Measurements from ENCODE around the gene TARM1.

Gene TARM1

GRCh38 chr19:54081032-54081431 lies at the start of gene TARM1:
TARM1 (minus strand) TSS chr19:54081365; CDS start chr19:54081340, 25 bp downstream.
- DNase-seq (ENCODE audit: low spot score): no peak

DNA sequence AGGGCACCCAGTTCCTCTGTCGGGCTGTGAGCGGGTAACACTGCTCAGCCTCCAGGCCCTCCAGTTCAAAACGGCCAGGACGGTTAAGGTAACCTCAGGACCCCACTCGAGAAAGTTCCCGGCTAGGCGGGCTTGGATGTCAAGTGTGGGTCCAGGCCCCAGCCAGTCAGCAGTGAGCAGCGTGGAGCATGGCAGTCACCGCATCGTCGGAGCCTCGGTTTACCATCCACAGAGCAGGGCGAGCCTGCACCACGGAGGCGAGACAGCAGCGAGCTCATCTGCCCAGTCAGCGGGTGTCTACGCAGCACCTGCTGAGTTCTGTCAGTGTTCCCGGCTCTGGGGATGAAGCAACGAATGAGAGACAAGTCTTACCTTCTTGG lies 48.4 kb upstream of the TARM1 start:
- no peak for DNase-seq (ENCODE audit: low spot score)

DNA sequence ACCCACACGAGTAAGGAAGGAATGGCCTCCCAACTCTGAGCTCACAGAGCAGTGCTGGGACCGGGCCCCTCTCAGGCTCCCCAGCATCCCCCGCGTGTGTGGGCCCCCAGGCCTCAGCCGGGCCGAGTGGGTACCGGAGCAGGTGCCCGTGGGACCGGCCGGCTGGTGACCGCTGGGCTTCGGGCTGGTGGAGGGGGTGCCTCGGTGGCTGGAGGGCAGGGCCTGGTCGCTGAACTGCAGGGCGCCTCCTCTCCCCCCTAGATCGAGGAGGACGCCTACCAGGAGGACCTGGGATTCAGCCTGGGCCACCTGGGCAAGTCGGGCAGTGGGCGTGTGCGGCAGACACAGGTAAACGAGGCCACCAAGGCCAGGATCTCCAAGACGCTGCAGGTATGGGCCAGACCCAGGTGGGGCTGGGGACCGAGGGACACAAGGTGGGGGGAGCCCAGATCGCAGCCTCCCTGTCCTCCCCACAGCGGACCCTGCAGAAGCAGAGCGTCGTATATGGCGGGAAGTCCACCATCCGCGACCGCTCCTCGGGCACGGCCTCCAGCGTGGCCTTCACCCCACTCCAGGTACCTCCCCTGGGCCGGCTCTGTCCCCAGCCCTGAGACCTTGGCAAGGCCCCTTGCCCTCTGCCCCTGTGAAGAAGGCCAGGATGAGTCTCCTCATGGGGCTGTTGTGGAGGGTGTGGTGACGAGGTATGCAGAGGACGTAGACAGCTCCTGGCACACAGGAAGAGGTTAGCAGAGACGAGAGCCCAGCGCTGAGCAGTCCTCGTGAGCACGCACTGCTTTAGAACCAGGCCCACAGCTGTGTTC lies 47.8 kb upstream of the TARM1 start:
- DNase-seq (ENCODE audit: low spot score): no peak

DNA sequence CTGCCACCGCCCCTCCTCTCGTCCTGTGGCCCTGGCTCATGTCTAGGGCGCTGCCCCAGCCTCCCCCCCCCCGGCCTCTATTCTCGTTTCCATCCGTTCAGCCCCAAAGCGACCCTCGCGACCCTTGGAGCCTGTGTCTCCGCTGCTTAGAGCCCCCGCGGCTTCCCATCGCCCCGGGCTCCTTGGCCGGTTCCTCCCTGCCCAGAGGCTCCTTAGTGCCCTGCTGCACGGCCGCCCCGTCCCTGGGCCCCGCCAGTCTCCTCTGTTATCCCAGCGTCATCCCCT lies 47.2 kb upstream of the TARM1 start:
- DNase-seq (ENCODE audit: low spot score): no peak

- no peak for DNase-seq (ENCODE audit: low spot score)
Measured at GRCh38 chr19:54127688-54128440, 46.7 kb upstream of the TARM1 start.

GRCh38 chr19:54125713-54126112 lies 44.5 kb upstream of the TARM1 start:
- DNase-seq (ENCODE audit: low spot score): no peak

DNA sequence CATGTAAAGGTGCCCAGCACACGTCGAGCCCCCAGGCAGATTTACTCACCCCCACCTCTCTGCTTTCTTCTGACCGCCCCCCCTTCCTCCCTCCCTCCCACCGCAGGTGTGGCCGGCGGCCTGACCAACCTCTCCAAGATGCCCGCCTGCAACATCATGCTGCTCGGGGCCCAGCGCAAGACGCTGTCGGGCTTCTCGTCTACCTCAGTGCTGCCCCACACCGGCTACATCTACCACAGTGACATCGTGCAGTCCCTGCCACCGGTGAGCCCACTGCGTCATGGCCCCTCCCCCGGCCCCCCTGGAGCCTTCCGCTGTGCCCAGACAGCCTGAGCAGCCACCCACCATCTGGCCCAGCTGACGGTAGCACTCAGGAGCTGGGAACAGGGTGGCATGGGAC lies 43.2 kb upstream of the TARM1 start:
- no peak for DNase-seq (ENCODE audit: low spot score)

DNA sequence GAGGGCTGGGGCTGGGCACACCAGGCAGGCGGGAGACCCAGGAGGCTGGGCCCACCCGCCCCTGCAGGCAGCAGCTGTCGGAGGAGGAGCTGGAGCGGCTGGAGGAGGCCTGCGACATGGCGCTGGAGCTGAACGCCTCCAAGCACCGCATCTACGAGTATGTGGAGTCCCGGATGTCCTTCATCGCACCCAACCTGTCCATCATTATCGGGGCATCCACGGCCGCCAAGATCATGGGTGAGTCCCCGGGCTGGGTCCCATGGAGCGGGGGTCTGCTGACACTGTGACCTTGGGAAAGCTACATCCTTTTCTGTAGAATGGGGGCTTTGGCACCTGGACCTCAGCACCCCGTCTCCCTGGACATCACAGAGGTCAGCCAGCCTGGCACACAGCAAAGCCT lies 42.5 kb upstream of the TARM1 start:
- no peak for DNase-seq (ENCODE audit: low spot score)

- no peak for DNase-seq (ENCODE audit: low spot score)
Measured at GRCh38 chr19:54121259-54121658, 40.1 kb upstream of the TARM1 start.

DNA sequence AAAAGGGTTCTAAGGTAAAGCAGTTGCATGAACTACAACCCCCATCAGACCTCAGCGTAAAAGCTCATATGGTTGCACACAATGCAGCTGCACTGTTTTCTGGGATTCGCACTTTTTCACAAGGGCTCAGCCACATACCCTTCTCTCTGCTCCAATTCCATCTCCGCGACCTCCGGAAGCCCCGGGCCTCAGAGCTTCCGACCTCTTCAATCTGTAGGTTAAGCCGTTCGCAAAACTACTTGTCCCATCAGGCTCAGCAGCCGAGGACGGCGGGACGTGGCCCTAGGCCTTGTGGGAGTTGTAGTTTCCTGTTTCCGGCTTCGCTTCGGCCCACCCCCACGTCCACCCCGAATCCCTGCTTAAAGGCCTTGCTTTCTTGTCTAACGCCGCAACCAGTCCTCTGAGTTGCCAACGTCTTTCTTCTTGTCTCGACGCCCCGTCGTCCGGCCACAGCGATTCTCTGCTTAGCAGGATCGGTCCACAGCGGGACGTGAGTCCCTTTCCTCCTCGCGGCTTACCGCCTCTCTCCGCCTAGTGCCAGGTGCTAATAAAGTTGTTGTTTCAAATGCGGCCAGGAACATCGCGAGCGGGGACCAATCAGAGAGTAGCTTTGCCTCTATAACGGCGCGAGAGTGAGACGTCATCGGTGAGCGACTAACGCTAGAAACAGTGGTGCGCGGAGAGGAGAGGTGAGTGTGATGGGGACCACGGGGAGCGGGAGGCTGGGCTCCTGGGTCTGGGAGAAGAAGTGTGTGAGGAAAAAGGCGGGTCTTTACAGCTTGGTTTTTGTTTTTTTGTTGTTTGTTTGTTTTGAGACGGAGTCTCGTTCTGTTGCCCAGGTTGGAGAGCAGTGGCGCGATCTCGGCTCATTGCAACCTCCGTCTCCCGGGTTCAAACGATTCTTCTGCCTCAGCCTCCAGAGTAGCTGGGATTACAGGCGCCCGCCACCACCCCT lies 34.2 kb upstream of the TARM1 start, which contains the start of the genes PRPF31 and TFPT:
Gene PRPF31 (plus strand): TSS at position 646 of the 955 bp plus-strand sequence. CDS start 2,525 bp downstream, outside the sequence.
Gene TFPT (minus strand): TSS at position 549 of the 955 bp plus-strand sequence. CDS start 388 bp downstream, at position 161.
- peak; percentile 97 for DNase-seq (ENCODE audit: low spot score)

DNA sequence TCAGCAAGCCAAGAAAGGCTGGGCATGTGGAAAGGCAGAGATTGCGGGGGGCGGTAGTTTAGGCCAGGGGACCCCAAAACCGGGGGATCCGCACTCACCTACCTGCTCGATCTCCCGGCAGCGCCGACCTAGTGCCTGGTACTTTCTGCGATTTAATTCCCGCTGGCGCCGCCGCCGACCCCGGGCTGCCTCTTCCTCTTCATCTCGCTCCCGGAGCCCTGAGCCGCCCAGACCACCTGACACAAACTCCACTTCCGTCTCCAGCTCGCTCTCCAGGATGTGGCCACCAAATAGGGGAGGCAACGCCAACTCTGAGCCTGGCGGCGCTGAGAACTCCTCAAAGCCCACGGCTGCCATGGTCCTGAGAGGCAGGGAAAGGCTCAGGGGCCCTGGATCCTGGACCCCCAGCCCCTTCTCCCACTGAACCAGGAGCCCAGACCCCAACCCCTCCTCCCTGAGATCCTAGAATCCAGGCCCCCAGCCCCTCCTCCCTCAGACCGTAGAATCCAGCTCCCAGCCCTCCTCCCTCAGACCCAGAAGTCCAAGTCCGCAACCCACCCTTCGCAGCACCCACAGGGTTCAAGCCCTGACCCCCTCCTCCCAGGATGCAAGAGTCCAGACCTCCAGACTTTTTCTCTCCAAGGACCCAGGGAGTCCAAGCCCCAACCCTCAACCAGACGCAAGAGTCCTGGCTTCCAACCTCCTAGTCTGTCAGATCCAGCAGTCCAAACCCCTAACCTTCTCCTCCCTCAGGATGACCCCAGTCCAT lies 33.4 kb upstream of the TARM1 start:
- peak; percentile 42 for DNase-seq (ENCODE audit: low spot score)

DNA sequence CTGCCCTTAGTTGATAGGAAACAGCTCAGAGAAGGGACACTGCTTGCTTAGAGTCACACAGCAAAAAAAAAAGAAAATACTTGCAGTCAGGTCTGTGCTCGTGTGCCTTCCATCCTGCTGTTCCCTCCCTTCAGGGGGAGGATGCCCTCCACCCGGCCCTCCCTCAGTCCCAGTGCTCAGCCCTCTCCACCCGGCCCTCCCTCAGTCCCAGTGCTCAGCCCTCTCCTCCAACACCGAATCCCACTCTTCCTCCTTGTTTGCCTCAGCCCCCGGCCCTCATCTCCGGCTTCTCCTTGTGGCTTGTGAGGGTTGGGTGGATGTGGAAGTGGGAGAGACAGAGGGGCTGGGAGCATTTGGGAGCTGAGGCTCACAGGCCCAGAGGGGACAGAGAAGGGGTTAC lies 28.5 kb upstream of the TARM1 start:
- no peak for DNase-seq (ENCODE audit: low spot score)

DNA sequence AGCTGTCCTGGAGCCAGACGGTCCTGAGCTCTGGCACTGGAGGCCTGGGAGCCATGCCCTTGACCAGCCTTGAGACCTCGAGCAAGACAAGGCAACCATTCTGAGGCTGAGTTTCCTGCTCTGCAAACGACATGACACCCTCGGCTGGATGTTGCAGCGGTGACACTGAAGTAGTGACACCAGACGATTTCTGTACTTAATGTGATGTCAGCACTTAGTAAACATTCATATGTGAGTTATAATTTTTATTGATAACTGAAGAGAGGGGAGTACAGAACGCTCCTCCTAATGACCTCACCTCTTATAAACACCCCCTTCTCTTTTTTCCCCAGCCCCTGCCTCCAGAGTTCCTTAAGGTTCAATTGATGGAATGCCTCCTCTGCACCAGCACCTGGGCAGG lies 27.3 kb upstream of the TARM1 start:
- DNase-seq (ENCODE audit: low spot score): no peak

DNA sequence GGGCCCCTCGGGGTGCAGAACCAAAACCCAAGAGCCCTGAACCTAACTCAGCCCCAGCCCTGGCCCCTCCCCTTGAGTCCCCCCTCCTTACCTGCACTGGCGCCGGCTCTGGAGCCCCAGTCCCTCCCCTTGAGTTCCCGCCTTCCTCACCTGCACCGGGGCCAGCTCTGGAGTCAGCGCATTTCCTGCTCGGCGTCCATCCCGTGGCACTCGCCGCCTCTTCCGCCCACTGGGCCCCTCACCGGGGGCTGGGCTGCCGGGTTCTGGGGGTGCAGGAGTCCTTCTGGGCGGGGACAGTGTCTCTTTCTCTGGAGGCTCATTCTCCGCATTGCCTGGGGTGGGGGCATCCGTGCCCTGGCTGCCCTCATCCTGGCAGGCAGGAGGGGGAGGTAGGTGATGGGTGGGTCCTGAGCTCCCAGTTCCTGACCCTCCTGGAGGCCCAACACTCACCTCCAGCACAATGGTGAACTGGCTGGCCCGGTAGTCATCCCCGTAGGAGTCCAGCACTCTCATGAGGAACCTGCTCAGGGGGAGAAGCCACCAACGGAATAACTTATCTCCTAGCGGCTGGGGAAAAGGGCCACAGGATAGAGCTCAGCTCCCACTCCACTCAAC lies 26.8 kb upstream of the TARM1 start:
- no peak for DNase-seq (ENCODE audit: low spot score)

DNA sequence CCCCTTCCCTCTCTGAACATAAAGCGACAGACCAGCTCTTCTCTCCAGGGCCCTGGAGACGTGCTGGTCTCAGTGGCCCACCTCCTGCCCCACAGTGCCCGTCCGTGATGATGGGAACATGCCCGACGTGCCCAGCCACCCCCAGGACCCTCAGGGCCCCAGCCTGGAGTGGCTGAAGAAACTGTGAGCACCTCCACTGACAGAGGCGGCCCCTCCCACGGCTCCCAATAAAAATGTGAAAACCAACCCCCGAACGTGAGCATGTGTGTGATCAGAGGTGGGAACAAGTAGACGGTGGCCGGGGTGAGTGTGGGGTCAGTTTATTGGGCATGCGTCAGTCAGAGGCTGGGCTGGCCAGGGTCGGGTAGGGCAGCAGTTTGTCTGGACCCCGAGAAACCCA lies 25.6 kb upstream of the TARM1 start:
- DNase-seq (ENCODE audit: low spot score): no peak

- DNase-seq (ENCODE audit: low spot score): no peak
Measured at GRCh38 chr19:54105796-54106195, 24.6 kb upstream of the TARM1 start.

DNA sequence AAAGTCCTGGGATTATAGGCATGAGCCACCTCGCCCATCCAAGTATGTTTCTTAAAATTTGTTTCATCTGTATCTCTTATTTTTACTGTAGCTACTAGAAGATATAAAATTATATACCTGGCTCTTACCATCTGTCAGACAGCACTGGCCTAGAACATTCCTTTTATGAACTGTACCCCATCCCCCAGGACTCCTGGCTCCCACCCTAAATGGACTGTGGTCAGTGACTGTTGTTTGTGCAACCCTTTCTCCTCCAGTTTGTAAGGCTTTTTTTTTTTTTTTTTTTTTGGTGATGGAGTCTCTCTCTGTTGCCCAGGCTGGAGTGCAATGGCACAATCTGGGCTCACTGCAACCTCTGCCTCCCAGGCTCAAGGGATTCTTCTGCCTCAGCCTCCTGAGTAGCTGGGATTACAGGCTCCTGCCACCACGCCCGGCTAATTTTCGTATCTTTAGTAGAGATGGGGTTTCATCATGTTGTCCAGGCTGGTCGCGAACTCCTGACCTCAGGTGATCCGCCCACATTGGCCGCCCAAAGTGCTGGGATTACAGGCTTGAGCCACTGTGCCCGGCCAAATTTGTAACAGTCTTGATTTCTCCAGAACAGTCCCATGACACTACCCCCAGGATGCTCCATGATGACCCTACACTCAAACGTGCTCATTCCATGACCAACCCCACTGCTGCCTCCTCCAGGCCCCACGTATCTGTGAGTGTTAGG lies 24.0 kb upstream of the TARM1 start:
- DNase-seq (ENCODE audit: low spot score): no peak

DNA sequence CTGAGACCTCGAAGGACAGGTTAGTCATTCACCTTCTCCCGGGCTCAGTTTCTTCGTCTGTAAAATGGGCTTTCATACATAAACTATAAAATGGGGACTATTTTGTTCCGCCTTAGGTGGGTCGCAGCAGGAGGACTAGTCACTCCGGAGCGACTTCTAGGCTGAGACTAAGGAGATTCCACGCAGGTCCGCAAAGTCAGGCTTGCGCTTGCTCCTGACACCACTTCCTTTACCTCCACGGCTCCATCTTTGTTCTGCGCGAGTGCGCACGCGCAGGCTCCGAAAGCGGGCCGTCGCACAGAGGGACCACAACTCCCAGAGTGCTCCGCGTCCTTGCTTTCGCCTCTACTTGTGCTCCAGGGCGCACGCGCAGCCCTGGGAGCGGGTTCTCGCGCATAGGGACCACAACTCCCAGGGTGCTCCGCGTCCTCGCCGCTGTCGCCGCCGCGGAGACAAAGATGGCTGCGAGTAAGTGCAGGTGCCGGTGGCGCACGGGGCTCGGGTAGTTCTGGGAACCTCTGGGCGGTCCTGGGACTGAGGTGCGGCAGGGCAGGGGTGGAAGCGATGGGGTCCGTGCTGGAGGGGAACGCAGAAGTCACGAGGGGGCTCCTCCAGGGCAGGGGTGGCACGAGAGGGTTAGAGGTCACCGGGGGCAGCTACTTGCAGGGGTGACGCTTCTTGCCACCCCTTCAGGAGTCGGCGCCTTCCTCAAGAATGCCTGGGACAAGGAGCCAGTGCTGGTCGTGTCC lies 21.4 kb upstream of the TARM1 start, which contains the start of gene NDUFA3:
Gene NDUFA3 (plus strand): TSS at position 435 of the 749 bp plus-strand sequence. CDS start 24 bp downstream, at position 459.
- peak; percentile 100 for DNase-seq (ENCODE audit: low spot score)

GRCh38 chr19:54100561-54100960 lies 19.4 kb upstream of the TARM1 start, which contains the start of gene OSCAR:
OSCAR (minus strand) TSS chr19:54100803; CDS start chr19:54100792, 11 bp downstream.
- DNase-seq (ENCODE audit: low spot score): no peak

Measured in GM03348 (cell line).